Uterus (tissue), 2 donors: ENCODE results near the gene NRDE2.

Experiments used
- CTCF ChIP-seq, 4 experiments: fragments of 200-600 bp in 2 of 4; fragments of 450-650 bp in 2 of 4; sonication (generic) in 2 of 4; IDR thresholded peaks; one replicate each; pipeline ENCODE4 v1.5.1; 2016 to 2019; ENCODE audit warnings: antibody characterized with exemption in 4 of 4, mild to moderate bottlenecking in 2 of 4, moderate library complexity in 1 of 4
- POLR2A ChIP-seq, 2 donors: fragments of 450-650 bp; IDR thresholded peaks; one replicate each; pipeline ENCODE4 v1.6.1; 2016; ENCODE audit warnings: antibody characterized with exemption in 2 of 2, mild to moderate bottlenecking in 1 of 2, moderate library complexity in 1 of 2

- TF ChIP-seq POLR2A (IDR thresholded peaks at IDR 0.05) = no peak
- no peak for TF ChIP-seq CTCF (IDR thresholded peaks at IDR 0.05)
Observed at GRCh38 chr14:90280096-90280495, 51.6 kb downstream of the NRDE2 start.
